T1000 (cell line): ENCODE results near the gene ACBD7.

Experiments
- DNase-seq: peaks from one replicate; lab custom pipeline; 2025; ENCODE audit warnings: mixed read lengths; lab: John Stamatoyannopoulos, UW

Gene ACBD7

GRCh38 chr10:15088428-15089261 lies at the start of gene ACBD7:
TSS of gene ACBD7 (minus strand) at chr10:15088776. CDS start at chr10:15088728, 48 bp downstream.
- DNase-seq = peak; percentile 98

GRCh38 chr10:15137636-15138035 lies 49.1 kb upstream of the ACBD7 start:
- no peak for DNase-seq

GRCh38 chr10:15137036-15137359 lies 48.4 kb upstream of the ACBD7 start:
- no peak for DNase-seq

- DNase-seq = no peak
Observed at GRCh38 chr10:15136129-15137035, 47.8 kb upstream of the ACBD7 start.

- no peak for DNase-seq
Observed at GRCh38 chr10:15131330-15131729, 42.8 kb upstream of the ACBD7 start.

- DNase-seq = no peak
Observed at GRCh38 chr10:15124908-15125307, 36.3 kb upstream of the ACBD7 start.

GRCh38 chr10:15124190-15124589 lies 35.6 kb upstream of the ACBD7 start:
- DNase-seq = no peak

GRCh38 chr10:15123749-15124184 lies 35.2 kb upstream of the ACBD7 start:
- DNase-seq = no peak

GRCh38 chr10:15122477-15123030 lies 34.0 kb upstream of the ACBD7 start:
- no peak for DNase-seq

- DNase-seq = no peak
Observed at GRCh38 chr10:15121707-15122106, 33.1 kb upstream of the ACBD7 start.

- no peak for DNase-seq
Observed at GRCh38 chr10:15120523-15120922, 31.9 kb upstream of the ACBD7 start.

GRCh38 chr10:15118615-15119014 lies 30.0 kb upstream of the ACBD7 start:
- no peak for DNase-seq

GRCh38 chr10:15116225-15116624 lies 27.6 kb upstream of the ACBD7 start:
- DNase-seq = no peak

GRCh38 chr10:15113766-15114165 lies 25.2 kb upstream of the ACBD7 start:
- DNase-seq = no peak

- DNase-seq = no peak
Observed at GRCh38 chr10:15112657-15113056, 24.1 kb upstream of the ACBD7 start.

GRCh38 chr10:15106352-15107013 lies 17.9 kb upstream of the ACBD7 start:
- DNase-seq = peak; percentile 93

GRCh38 chr10:15103513-15103912 lies 14.9 kb upstream of the ACBD7 start:
- DNase-seq = no peak

- no peak for DNase-seq
Observed at GRCh38 chr10:15099886-15100285, 11.3 kb upstream of the ACBD7 start.

- DNase-seq = peak; percentile 100
Observed at GRCh38 chr10:15097011-15097812, 8.6 kb upstream of the ACBD7 start, which contains the start of gene RPP38. TSS of gene RPP38 (plus strand) at chr10:15097355. CDS start at chr10:15103315, 5,960 bp downstream.

- DNase-seq = no peak
Observed at GRCh38 chr10:15096661-15097010, 8.1 kb upstream of the ACBD7 start.

GRCh38 chr10:15092855-15093408 lies 4.4 kb upstream of the ACBD7 start:
- DNase-seq = no peak
